SU-DHL-6 (cell line): Measurements from ENCODE around the gene TENT5C.

ENCODE experiments used
- EZH2phosphoT487 ChIP-seq: fragments of 200-600 bp; sonication (generic), shearing (Covaris generic); conservative IDR thresholded peaks from 2 replicates; pipeline ENCODE4 v1.6.1; 2018; ENCODE audit warnings: mild to moderate bottlenecking, antibody characterized with exemption, low read length, moderate library complexity, mixed read lengths
- TF ChIP-seq, protein P1 (sequence below): fragments of 200-600 bp; sonication (generic); IDR thresholded peaks from one replicate; pipeline ENCODE4 v1.5.1; 2017; ENCODE audit warnings: antibody characterized with exemption, mild to moderate bottlenecking, low read length, moderate library complexity; ENCODE audit not compliant: insufficient read depth, poor library complexity, severe bottlenecking

DNA sequence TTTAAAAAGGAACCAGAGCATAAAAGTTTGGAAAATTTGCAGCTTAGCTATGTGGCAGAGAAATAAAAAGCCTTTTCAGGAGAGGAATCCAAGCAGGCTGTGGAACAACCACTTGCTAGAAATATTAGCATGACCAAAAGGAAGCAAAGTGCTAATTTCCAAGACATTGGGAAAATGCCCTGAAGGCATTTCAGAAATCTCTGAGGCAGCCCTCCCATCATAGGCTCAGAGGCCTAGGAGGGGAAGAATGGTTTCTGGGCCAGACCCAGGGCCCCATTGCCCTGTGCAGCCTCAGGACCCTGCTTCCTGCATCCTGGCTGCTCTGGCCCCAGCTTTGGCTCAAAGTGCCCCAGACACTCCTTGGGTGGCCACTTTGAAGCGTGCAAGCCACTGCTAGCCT lies 56.8 kb downstream of the TENT5C start:
- TF ChIP-seq, protein P1, sequence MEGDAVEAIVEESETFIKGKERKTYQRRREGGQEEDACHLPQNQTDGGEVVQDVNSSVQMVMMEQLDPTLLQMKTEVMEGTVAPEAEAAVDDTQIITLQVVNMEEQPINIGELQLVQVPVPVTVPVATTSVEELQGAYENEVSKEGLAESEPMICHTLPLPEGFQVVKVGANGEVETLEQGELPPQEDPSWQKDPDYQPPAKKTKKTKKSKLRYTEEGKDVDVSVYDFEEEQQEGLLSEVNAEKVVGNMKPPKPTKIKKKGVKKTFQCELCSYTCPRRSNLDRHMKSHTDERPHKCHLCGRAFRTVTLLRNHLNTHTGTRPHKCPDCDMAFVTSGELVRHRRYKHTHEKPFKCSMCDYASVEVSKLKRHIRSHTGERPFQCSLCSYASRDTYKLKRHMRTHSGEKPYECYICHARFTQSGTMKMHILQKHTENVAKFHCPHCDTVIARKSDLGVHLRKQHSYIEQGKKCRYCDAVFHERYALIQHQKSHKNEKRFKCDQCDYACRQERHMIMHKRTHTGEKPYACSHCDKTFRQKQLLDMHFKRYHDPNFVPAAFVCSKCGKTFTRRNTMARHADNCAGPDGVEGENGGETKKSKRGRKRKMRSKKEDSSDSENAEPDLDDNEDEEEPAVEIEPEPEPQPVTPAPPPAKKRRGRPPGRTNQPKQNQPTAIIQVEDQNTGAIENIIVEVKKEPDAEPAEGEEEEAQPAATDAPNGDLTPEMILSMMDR: no peak
- no peak for TF ChIP-seq EZH2phosphoT487
